GM18868 (cell line): ENCODE measurements around the gene CEP152.

Experiments
- ATAC-seq: cut with Tn5 transposase; IDR thresholded peaks from one replicate; pipeline ENCODE4 v1.9.1; 2021; ENCODE audit warnings: mild to moderate bottlenecking, moderate library complexity; ENCODE audit not compliant: unreplicated experiment

The CEP152 gene

GRCh38 chr15:48778331-48778730 lies 32.5 kb downstream of the CEP152 start:
- no peak for ATAC-seq

GRCh38 chr15:48777645-48778330 lies 33.1 kb downstream of the CEP152 start:
- no peak for ATAC-seq

GRCh38 chr15:48775546-48775945 lies 35.3 kb downstream of the CEP152 start:
- no peak for ATAC-seq

DNA sequence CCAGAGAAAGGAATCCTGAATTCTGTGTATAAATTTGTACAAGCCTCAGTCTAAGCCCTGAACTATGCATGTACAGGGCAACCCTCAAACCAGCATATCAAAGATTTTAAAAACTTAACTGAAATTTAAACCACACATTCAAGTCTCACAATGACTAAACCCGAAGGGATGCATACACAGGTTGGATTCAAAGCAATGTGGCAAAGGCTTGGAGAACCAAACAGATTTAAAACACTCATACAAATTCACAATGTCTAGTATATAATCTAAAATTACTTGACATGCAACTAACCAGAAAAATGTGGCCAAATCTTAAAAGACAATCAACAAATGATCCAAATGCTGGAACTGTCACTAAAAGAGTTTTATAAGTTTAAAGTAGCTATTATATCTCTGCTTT lies 36.4 kb downstream of the CEP152 start:
- no peak for ATAC-seq

DNA sequence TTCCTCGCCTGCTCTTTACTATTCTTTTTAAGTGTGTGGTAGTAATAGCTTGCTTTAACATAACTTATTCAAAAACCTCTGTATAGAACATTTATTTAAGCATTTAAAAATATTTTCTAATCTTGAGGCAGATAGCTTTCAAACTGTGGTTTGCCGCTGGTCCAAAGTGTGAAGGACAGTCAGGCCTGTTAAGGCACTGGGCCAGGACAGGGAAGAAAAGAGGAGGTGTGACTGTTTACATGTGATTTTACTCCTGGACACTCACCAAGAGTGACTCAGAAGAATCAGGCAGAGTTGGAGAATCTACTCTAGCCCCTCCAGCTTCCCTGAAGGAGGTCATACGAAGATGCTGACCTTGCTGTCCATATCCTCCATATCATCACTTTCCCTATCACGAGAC lies 44.7 kb downstream of the CEP152 start:
- no peak for ATAC-seq

DNA sequence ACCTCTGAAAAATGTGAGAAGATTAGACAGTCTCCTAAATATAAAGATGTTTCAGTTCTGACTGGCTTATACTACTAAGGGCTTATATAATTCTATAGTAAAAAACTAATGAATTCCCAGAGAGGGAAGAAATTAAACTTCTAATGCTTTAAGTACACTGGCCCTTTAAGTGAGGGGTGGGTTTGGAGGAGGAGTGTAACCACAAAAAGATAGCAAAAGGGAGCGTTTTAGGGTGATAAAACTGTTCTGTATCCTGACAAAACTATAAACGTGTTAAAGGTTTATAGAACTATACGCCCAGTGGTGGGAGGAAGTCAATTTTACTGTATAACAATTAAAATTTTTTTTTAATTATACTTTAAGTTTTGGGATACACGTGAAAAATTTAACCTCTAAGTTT lies 45.8 kb downstream of the CEP152 start:
- no peak for ATAC-seq

- no peak for ATAC-seq
These were observed 49.3 kb downstream of the CEP152 start for GRCh38 chr15:48761393-48762158.

DNA sequence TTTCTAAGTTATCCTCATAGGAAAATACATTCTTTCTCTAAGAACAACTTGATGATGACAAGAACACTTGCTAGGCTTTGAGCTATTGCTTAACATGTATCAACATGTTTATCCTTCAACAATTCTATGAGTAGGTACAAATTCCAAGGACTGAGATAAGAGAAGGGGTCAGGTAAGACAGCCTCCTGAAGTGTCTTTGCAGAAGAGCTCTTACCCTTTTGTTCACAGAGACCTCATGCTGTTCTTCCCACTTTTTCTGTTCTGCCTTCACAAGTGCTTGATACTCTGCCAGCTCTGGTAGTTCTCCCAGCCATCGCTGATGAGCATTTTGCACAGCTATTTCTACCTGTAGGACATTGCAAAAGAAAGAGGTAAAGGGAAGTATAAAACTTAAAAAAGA lies 50.9 kb downstream of the CEP152 start:
- no peak for ATAC-seq

- ATAC-seq = no peak
These were observed 53.2 kb downstream of the CEP152 start for GRCh38 chr15:48757661-48758060.

- ATAC-seq = no peak
These were observed 56.9 kb downstream of the CEP152 start for GRCh38 chr15:48754011-48754410.

- ATAC-seq = no peak
These were observed 59.3 kb downstream of the CEP152 start for GRCh38 chr15:48751595-48751994.

GRCh38 chr15:48748535-48748934 lies 62.3 kb downstream of the CEP152 start:
- ATAC-seq = no peak

DNA sequence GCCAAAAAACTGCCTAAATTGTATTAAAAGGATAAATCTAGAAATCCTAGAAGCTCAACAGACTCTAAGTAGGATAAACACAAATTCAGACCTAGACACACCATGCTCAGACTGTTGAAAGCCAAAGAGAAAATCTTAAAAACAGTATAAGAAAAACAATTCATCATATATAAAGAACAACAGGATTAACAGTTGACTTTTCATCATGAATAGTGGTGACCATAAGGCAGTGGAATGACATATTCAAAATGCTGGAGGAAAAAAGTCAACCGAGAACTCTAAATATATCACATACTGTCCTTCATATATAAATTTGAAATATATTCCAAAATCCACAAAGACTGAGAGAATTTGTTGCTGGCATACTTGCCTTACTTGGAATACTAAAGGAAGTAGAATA lies 77.3 kb downstream of the CEP152 start:
- ATAC-seq = no peak

DNA sequence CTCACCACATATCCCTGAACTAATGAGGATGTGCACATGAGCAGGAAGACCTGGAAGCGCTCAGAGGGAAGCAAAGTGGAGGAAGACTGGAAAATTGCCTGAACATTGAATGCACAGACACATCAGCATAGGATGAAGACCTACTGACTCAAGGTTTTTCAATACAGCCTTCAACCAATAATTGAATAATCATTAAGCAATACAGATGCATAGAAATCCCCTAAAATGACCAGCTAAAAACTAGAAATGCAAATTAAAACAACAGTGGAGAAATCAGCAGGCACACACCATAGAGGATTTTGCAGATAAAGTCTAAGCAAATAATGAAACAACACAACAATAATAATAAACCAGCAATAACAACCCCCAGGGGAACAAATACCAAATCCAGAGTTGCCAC lies 80.4 kb downstream of the CEP152 start:
- ATAC-seq = no peak

DNA sequence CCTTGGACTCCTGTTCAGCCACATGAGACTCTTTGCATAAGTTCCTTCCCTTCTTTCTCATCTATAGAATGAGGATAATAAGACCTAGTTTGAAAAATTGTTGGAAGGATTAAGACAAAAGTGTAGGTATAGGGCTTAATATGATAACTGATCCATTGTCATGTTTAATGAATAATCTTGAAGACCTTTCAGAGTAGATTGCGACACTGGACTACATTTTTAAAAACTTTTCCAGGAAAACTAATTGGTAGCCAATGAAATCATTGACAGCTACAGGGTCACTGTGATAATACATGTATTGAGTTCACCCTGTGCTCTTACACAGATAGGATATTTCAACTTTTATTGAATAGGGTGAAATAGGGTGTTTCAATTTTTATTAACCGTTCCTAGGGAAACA lies 86.9 kb downstream of the CEP152 start:
- ATAC-seq = no peak

GRCh38 chr15:48722764-48723661 lies 87.9 kb downstream of the CEP152 start:
- no peak for ATAC-seq

GRCh38 chr15:48721061-48721810 lies 89.6 kb downstream of the CEP152 start:
- ATAC-seq = no peak

- ATAC-seq = no peak
These were observed 90.2 kb downstream of the CEP152 start for GRCh38 chr15:48720646-48721045.

DNA sequence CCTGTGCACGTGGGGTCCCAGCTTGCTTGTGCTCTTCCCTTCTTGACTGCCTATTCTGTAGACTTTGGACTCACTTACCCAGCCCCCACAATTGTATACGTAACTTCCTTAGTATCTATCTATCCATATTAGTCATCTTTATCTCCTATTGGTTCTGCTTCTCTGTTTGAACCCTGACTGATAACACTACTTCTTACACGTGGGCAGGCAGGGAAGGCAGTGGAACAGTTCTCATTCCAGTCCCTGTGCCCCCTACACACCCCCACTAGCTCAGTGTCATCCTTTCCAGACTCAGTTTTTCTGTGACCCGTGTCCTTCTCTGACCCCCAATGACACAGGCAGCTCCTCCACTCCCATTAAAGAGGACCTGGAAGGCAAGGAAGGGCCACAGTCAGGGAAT lies 91.2 kb downstream of the CEP152 start:
- ATAC-seq = no peak

GRCh38 chr15:48718646-48719045 lies 92.2 kb downstream of the CEP152 start:
- ATAC-seq = no peak

DNA sequence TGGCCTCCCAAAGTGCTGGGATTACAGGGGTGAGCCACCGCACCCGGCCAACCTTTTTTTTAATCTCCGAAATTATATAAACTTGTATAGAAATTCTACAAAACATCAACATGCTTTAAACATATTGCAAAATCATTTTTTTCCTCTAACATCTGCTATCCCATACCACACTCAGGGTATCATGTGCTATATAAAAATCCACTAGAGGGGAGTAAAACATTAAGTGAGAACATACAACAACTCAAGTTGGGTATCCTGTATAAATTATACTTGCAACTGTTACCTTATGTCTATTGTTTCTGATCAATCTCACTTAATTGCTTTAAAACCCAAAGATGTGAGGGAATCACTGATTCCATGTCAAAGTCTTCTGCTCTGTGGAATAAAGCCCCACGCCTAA lies 93.4 kb downstream of the CEP152 start:
- no peak for ATAC-seq
